SH-SY5Y (cell line): ENCODE results near the gene SRSF2.

Experiments
- GATA2 ChIP-seq: IDR thresholded peaks from 2 replicates; pipeline ENCODE4 v1.6.1; 2011; ENCODE audit warnings: mild to moderate bottlenecking, low read depth, low read length
- GATA3 ChIP-seq: IDR thresholded peaks from 2 replicates; pipeline ENCODE4 v1.6.1; 2011; ENCODE audit warnings: low read depth, mild to moderate bottlenecking, low read length, moderate library complexity

SRSF2 gene

DNA sequence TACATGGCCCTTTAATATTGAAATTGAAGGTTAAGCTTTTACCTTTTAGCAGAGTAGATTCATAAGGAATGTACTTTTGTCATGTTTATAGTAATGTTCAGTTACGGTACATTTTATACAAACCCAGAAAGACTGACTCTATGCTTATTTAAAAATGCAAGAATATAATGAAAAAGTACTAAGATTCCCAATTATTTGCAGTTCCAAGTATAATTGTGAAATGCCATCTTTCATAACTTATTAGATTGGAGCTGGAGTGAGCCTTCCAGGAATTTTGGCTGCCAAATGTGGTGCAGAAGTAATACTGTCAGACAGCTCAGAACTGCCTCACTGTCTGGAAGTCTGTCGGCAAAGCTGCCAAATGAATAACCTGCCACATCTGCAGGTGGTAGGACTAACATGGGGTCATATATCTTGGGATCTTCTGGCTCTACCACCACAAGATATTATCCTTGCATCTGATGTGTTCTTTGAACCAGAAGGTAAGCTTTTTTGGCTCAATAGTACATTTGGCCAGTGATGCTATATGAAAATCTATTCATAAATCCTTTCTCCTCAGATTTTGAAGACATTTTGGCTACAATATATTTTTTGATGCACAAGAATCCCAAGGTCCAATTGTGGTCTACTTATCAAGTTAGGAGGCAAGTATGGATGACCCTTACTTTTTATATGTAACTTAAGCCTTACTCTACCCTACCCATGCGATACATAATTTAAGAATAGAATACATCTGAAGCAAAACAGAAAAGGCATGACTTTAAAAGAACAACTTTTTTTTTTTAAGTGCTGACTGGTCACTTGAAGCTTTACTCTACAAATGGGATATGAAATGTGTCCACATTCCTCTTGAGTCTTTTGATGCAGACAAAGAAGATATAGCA, 4.2 kb downstream of the SRSF2 start:
- TF ChIP-seq GATA2 (no peak), GATA3 (no peak)

- TF ChIP-seq GATA2, result no peak
- TF ChIP-seq GATA3, result no peak
Measured at GRCh38 chr17:76727745-76728456, 9.2 kb downstream of the SRSF2 start.

DNA sequence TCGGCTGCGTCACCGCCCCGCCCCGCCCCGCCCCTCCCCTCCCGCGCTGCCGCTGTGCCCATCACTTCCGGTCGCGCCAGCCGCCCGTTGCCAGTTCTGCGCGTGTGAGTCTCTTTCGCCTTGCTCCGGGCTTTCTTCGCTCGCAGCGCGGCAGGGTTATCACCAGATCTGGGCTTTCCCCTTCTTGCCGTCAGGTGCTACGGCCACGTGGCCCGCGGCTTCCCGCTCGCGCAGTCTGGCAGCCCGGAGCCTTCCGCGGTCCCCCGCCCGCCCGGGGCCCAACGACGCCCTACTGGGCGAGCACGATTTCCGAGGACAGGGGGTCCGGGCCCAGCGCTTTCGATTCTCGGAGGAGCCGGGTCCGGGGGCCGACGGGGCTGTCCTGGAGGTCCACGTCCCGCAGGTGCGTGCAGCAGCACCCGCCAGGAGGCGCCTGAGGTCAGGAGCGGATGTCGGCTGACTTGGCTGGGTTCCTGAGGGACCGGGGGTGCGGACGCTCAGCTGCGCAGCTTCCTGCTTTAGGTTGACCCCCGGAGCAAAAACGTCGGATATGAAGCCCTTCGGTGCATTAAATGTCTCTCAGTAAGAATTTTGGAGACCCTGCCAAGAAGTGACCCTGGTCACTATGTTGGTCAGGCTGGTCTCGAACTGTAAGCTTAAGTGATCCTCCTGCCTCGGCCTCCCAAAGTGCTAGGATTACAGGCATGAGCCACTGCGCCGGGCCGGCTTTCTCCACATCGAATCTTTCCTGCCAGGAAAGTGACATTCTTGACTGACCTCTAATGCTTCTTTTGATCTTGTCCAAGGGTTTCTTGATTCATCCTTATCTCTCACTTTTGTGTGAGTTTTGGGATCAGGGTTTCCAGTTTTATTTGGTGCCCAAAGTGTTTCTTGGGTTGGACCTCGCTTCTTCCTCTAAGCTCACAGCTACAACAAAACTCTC, 10.1 kb downstream of the SRSF2 start, which contains the start of gene METTL23:
TSS of gene METTL23 (plus strand) at position 64 of the 943 bp plus-strand sequence. CDS start 2,872 bp downstream, outside the sequence.
- TF ChIP-seq GATA2 (peak; percentile 80), GATA3 (no peak)

- TF ChIP-seq GATA2 (no peak; the same call in 1 of the 2 replicates), GATA3 (no peak)
Measured at GRCh38 chr17:76726231-76726775, 10.8 kb downstream of the SRSF2 start, which contains the start of gene JMJD6. Gene JMJD6, minus strand, starts transcription at chr17:76726606. Its CDS starts 131 bp downstream, at chr17:76726475.

- no peak for TF ChIP-seq GATA2
- no peak for TF ChIP-seq GATA3
Measured at GRCh38 chr17:76725580-76726230, 11.4 kb downstream of the SRSF2 start.

DNA sequence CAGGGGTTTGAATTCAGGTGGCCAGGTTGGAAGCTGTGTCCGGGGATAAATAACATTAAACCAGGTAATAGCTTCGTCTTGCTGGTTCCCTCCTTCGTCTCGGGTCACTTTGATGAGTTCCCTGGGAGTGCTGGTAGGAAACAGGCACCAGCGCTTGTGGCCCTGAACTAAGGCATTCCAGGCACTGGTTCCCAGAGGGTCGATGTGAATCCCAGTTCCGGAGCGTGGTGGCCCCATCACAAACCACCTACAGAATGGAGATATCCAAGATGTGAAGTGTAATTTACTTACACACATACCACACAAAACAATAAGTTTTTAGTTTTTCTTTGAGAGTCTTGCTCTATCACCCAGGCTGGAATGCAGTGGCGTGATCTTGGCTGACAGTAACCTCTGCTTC, 13.3 kb downstream of the SRSF2 start:
- TF ChIP-seq GATA2 (no peak), GATA3 (no peak)

DNA sequence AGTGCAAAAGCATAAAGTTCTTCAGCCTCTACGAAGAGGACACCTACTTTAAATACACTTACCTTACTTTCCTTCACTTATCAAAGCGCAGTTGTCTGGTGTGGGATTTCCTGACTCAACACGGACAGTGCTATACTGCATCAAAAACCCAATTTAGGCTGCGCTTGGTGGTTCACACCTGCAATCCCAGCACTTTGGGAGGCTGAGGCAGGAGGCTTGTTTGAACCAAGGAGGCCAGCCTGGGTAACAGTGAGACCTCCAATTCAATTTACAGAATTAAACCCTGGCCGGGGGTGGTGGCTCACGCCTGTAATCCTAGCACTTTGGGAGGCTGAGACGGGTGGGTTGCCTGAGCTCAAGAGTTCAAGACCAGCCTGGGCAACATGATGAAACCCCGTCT, 14.9 kb downstream of the SRSF2 start:
- TF ChIP-seq GATA2 (no peak), GATA3 (no peak)

DNA sequence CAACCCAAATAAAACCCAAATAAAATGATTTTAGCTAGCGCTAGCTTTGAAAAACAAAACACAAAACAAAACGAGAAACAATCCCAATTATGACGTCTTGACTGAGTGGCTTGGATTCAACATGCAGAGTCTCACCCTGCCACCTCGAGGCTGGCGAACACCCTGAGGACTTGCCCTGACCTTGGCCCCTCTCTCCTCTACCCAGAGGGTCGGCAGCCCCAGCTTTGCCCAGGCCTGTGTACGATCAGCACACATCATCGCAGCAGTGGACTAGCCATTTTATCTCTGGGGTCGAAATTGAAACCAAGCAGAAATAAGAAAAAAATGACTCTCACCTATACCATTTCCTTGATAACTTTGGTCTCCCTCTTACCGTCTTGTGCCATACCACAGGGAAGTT, 15.7 kb downstream of the SRSF2 start:
- TF ChIP-seq GATA2 (no peak), GATA3 (no peak)

- TF ChIP-seq GATA2 (no peak), GATA3 (no peak)
Measured at GRCh38 chr17:76720941-76721340, 16.2 kb downstream of the SRSF2 start.

DNA sequence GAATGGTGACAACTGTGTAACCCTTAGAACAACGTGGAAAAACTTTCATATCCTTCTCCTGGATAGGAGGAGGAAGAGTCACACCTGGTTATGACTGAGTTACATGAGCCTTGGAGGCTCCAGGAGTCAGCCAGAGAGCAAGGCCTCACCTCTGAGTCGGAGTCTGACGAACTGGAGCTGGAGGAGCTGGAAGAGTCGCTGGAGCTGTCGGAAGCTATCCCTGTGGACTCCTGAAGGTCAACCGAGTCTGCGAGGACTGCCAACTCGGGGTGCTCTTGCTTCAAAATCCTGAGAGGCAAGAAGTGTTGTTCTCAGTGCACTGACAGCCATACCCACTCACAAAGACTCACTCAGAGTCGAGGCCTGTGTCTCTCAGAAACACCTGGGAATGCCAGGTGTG, 16.9 kb downstream of the SRSF2 start:
- TF ChIP-seq GATA2 (no peak), GATA3 (no peak)

- TF ChIP-seq GATA3, result no peak
- TF ChIP-seq GATA2, result no peak
Measured at GRCh38 chr17:76718516-76718915, 18.6 kb downstream of the SRSF2 start.

- TF ChIP-seq GATA2 (no peak), GATA3 (no peak)
Measured at GRCh38 chr17:76716839-76717215, 20.3 kb downstream of the SRSF2 start.
